Measurements from ENCODE around the gene STIL. TPM values are rescaled to one million over a fixed set of nuclear protein-coding genes. Genes with fewer than 3 reads are reported as not detected.

STIL gene
- total and polyA plus RNA-seq, 2 of the 13 experiments (the other 11 are each of a cell fraction or from before 2014, with no cell fraction given), result 13.7 to 18.6 TPM

DNA sequence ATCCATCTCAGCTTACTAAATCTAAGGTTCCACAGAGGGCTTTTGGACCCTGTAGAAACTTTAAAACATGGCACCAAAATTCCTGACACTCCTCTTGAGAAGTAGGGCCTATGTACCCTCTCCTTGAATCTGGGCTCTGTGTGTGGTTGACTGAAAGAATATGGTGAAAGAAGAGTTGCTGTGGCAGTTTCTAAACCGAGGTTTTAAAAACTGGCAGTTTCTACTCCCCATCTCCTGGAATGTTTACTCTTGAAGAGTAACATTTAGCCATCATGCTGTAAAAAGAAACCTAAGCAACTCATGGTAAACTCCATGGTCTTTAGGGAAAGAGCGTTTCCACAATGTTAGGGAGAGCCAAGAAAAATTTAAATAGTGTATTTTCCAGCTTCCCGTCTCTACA, 15.0 kb upstream of the STIL start:
- ChIA-PET CTCF (ENCODE audit: low intra/inter-chr PET ratio, low total read pairs) (no interaction called here), POLR2A (interaction anchor here (1.6 kb wide), 1 partner anchor 15 kb away, joined by 5 read pairs; the partner anchor contains the start of gene STIL)
- H3K27me3 ChIP-seq (ENCODE audit: control insufficient read depth in 1 of 2, insufficient read depth in 2 of 2, low read length in 2 of 2), result no peaks in the 10 kb centered on the region; a peak in 1 of 5 replicates
- TF ChIP-seq JUNB (CRISPR knock-in tag; IDR thresholded peaks at IDR 0.05; ENCODE audit: borderline replicate concordance) (no peak), ZFP62 (CRISPR knock-in tag; IDR thresholded peaks at IDR 0.05) (no peak), MXI1 (IDR thresholded peaks at IDR 0.05; ENCODE audit: borderline replicate concordance, low read depth, low read length) (no peak), MAFF (IDR thresholded peaks at IDR 0.05; ENCODE audit: low read depth, low read length) (no peak), PRDM4 (CRISPR knock-in tag; IDR thresholded peaks at IDR 0.05; ENCODE audit: borderline replicate concordance) (peak; percentile 97; the same call in 1 of the 2 replicates)
- DNase-seq (ENCODE audit: low spot score) (no peak), ATAC-seq (no peak), FAIRE-seq (no peak)
- H4K20me1 ChIP-seq (ENCODE audit: insufficient read depth, low read length), result no peaks in the 10 kb centered on the region
- in situ Hi-C loops (cut with HindIII; ENCODE audit: extremely low pct_ligation_motif_present, low pct_unique_long_range_greater_than_20kb), result no loop called here
- no TSS peak for BruUV-seq (replicated peaks)
- no peaks in the 10 kb centered on the region for H3K9me3 ChIP-seq (ENCODE audit: low read length)
- H3K9ac ChIP-seq (ENCODE audit: insufficient read depth, low read depth, low read length), result no peak overlapping the region
- no peak overlapping the region for H3K4me3 ChIP-seq (replicated peaks in 1 of 3; ENCODE audit: insufficient read depth in 1 of 3, low read depth in 2 of 3, low read length in 3 of 3)
- H2AFZ ChIP-seq (ENCODE audit: low read length), result no peak overlapping the region
- intact Hi-C loops (cut with micrococcal nuclease; ENCODE audit: unreplicated experiment), result no loop called here
- no peaks in the 10 kb centered on the region for H3K36me3 ChIP-seq (replicated peaks in 1 of 2; ENCODE audit: control insufficient read depth in 1 of 2, insufficient read depth in 2 of 2, low read length in 2 of 2)
- 82% methylated on average over 3 of the region's 3 CpGs for WGBS (ENCODE audit: low lambda C conversion rate)
- no peak overlapping the region for H3K4me2 ChIP-seq (ENCODE audit: low read depth, low read length)
- no peak overlapping the region for H3K27ac ChIP-seq (ENCODE audit: extremely low read length, insufficient read depth, low read length)
- peaks cover 4% of the 10 kb centered on the region for H3K79me2 ChIP-seq (ENCODE audit: insufficient read depth, low read length)
- peaks cover 18% of the 10 kb centered on the region for H3K4me1 ChIP-seq (ENCODE audit: insufficient read depth, low read length)

DNA sequence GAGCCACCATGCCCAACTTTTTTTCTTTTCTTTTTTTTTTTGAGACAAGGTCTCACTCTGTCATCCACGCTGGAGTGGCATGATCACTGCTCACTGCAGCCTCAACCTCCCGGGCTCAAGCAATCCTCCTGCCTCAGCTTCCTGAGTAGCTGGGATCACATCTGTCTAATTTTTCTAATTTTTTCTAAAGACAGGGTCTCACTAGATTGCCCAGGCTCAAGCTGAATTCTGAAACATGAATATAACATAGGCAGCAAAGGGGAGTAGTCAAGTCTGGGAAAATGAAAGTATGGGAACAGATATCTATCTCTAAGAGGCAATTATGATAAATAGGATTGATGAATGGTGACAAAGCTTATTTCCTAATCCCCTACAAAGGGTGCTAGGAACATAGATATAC, 12.3 kb upstream of the STIL start:
- ChIA-PET CTCF (ENCODE audit: low intra/inter-chr PET ratio, low total read pairs) (no interaction called here), POLR2A (interaction anchor here (1.4 kb wide), 1 partner anchor 12 kb away, joined by 3 read pairs; the partner anchor contains the start of gene STIL)
- no peak overlapping the region for H3K27ac ChIP-seq (ENCODE audit: extremely low read length, insufficient read depth, low read length)
- DNase-seq (ENCODE audit: low spot score) (no peak), ATAC-seq (no peak), FAIRE-seq (no peak)
- H3K27me3 ChIP-seq (ENCODE audit: control insufficient read depth in 1 of 2, insufficient read depth in 2 of 2, low read length in 2 of 2), result no peaks in the 10 kb centered on the region
- whole genome bisulfite sequencing (ENCODE audit: low lambda C conversion rate), result 60% methylated on average over 2 of the region's 2 CpGs
- in situ Hi-C loops (cut with HindIII; ENCODE audit: extremely low pct_ligation_motif_present, low pct_unique_long_range_greater_than_20kb), result no loop called here
- no peaks in the 10 kb centered on the region for H3K9me3 ChIP-seq (ENCODE audit: low read length)
- BruUV-seq (replicated peaks), result no TSS peak
- no peaks in the 10 kb centered on the region for H3K79me2 ChIP-seq (ENCODE audit: insufficient read depth, low read length)
- intact Hi-C loops (cut with micrococcal nuclease; ENCODE audit: unreplicated experiment), result no loop called here
- H3K36me3 ChIP-seq (replicated peaks in 1 of 2; ENCODE audit: control insufficient read depth in 1 of 2, insufficient read depth in 2 of 2, low read length in 2 of 2), result no peaks in the 10 kb centered on the region
- peaks cover 18% of the 10 kb centered on the region for H3K4me1 ChIP-seq (ENCODE audit: insufficient read depth, low read length)
- H4K20me1 ChIP-seq (ENCODE audit: insufficient read depth, low read length), result no peaks in the 10 kb centered on the region
- H3K4me2 ChIP-seq (ENCODE audit: low read depth, low read length), result no peak overlapping the region
- no peak overlapping the region for H2AFZ ChIP-seq (ENCODE audit: low read length)
- no peak overlapping the region for H3K9ac ChIP-seq (ENCODE audit: insufficient read depth, low read depth, low read length)
- no peak overlapping the region for H3K4me3 ChIP-seq (replicated peaks in 1 of 3; ENCODE audit: insufficient read depth in 1 of 3, low read depth in 2 of 3, low read length in 3 of 3)
- TF ChIP-seq ZNF558 (CRISPR knock-in tag; IDR thresholded peaks at IDR 0.05; ENCODE audit: borderline replicate concordance) (no peak), HDAC1 (CRISPR knock-in tag; IDR thresholded peaks at IDR 0.05) (no peak), GRHL1 (CRISPR knock-in tag; conservative IDR thresholded peaks at IDR 0.05) (no peak), SAP130 (CRISPR knock-in tag; IDR thresholded peaks at IDR 0.05; ENCODE audit: low read depth) (no peak)
- TF ChIP-seq, protein P1, sequence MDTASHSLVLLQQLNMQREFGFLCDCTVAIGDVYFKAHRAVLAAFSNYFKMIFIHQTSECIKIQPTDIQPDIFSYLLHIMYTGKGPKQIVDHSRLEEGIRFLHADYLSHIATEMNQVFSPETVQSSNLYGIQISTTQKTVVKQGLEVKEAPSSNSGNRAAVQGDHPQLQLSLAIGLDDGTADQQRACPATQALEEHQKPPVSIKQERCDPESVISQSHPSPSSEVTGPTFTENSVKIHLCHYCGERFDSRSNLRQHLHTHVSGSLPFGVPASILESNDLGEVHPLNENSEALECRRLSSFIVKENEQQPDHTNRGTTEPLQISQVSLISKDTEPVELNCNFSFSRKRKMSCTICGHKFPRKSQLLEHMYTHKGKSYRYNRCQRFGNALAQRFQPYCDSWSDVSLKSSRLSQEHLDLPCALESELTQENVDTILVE (CRISPR knock-in tag; IDR thresholded peaks at IDR 0.05), result no peak

All from HepG2 (cell line).